HepG2 (cell line): ENCODE data around the gene NRP1. TPM values are rescaled to one million over a fixed set of nuclear protein-coding genes. Genes with fewer than 3 reads are reported as not detected.

Experiments
- ATAC-seq: fragments of 200-7000 bp; cut with Tn5 transposase; 3 replicates; pipeline ENCODE4 v1.9.1; 2020; ENCODE audit warnings: mild to moderate bottlenecking, moderate library complexity
- BruUV-seq: library from RNA; stranded (reverse); fragments of 400-500 nt; replicated peaks from 2 replicates; lab custom pipeline; 2021; lab: Mats Ljungman, UMichigan
- CTCF ChIA-PET: fragments of 300-600 bp; formaldehyde crosslinking; extraction: SDS; loops from one replicate; lab custom pipeline; 2021; ENCODE audit warnings: low total read pairs, inconsistent platforms, low intra/inter-chr PET ratio; lab: Yijun Ruan, JAX
- POLR2A ChIA-PET: fragments of 350-600 bp; sonication (Branson Sonifier 250); formaldehyde crosslinking; loops from one replicate; lab custom pipeline; 2020; ENCODE audit warnings: antibody characterized with exemption, inconsistent platforms; lab: Yijun Ruan, JAX
- DNase-seq: peaks from one replicate; pipeline ENCODE4 v3.0.0-alpha.2; 2015; ENCODE audit warnings: low spot score
- FAIRE-seq: peaks from 3 replicates; lab custom pipeline; 2011; peaks lifted over from hg19 to GRCh38; lab: Jason Lieb, UNC
- H2AFZ ChIP-seq: one replicate; pipeline ENCODE4 v1.6.1; 2011; ENCODE audit warnings: low read length, inconsistent platforms
- H3K27ac ChIP-seq: fragments of 300-600 bp; 3 replicates; pipeline ENCODE4 v1.8.0; 2011; ENCODE audit warnings: mixed run types, mild to moderate bottlenecking, mixed read lengths, low read length, inconsistent platforms; ENCODE audit not compliant: insufficient read depth; ENCODE audit errors: extremely low read length
- H3K27me3 ChIP-seq, 2 experiments: fragments of 200-600 bp in 1 of 2; 2 replicates in 1 of 2; 3 replicates in 1 of 2; pipeline versions ENCODE4 v1.6.0 to v1.8.0; 2011; ENCODE audit warnings: low read length in 2 of 2, mild to moderate bottlenecking in 2 of 2, moderate library complexity in 2 of 2, inconsistent platforms in 1 of 2; ENCODE audit not compliant: insufficient read depth in 2 of 2, control insufficient read depth in 1 of 2
- H3K36me3 ChIP-seq, 2 experiments: fragments of 200-600 bp in 1 of 2; replicated peaks in 1 of 2; 2 replicates in 1 of 2; 3 replicates in 1 of 2; pipeline versions ENCODE4 v1.5.1 to v1.8.0; 2011; ENCODE audit warnings: low read length in 2 of 2, inconsistent platforms in 1 of 2; ENCODE audit not compliant: insufficient read depth in 2 of 2, control insufficient read depth in 1 of 2
- H3K4me1 ChIP-seq: 2 replicates; pipeline ENCODE4 v1.5.1; 2012; ENCODE audit warnings: low read length, inconsistent platforms; ENCODE audit not compliant: insufficient read depth
- H3K4me2 ChIP-seq: 2 replicates; pipeline ENCODE4 v1.6.0; 2011; ENCODE audit warnings: low read depth, low read length, inconsistent platforms
- H3K4me3 ChIP-seq, 3 experiments: fragments of 200-600 bp in 1 of 3; sonication (generic), shearing (Covaris generic) in 1 of 3; replicated peaks in 1 of 3; 2 replicates each; pipeline ENCODE4 v1.5.1; 2011 to 2016; ENCODE audit warnings: low read length in 3 of 3, inconsistent platforms in 2 of 3, low read depth in 2 of 3, mild to moderate bottlenecking in 2 of 3, control low read depth in 1 of 3, mixed read lengths in 1 of 3; ENCODE audit not compliant: insufficient read depth in 1 of 3
- H3K79me2 ChIP-seq: one replicate; pipeline ENCODE4 v1.6.1; 2011; ENCODE audit warnings: low read length, inconsistent platforms; ENCODE audit not compliant: insufficient read depth
- H3K9ac ChIP-seq: 2 replicates; pipeline ENCODE4 v1.6.0; 2011; ENCODE audit warnings: mild to moderate bottlenecking, low read depth, low read length, inconsistent platforms; ENCODE audit not compliant: insufficient read depth
- H3K9me3 ChIP-seq: 2 replicates; pipeline ENCODE4 v1.5.1; 2012; ENCODE audit warnings: mild to moderate bottlenecking, low read length
- H4K20me1 ChIP-seq: 2 replicates; pipeline ENCODE4 v1.6.0; 2011; ENCODE audit warnings: inconsistent platforms, mild to moderate bottlenecking, low read length, moderate library complexity; ENCODE audit not compliant: insufficient read depth
- AHDC1 ChIP-seq: sonication (generic); formaldehyde crosslinking; IDR thresholded peaks from 2 replicates; pipeline ENCODE4 v1.5.1; 2020; ENCODE audit warnings: mild to moderate bottlenecking, missing genetic modification reagents, borderline replicate concordance
- CBFB ChIP-seq: sonication (generic); formaldehyde crosslinking; IDR thresholded peaks from 2 replicates; pipeline ENCODE4 v1.4.0; 2020; ENCODE audit warnings: missing genetic modification reagents
- NKX3-1 ChIP-seq: sonication (generic); formaldehyde crosslinking; IDR thresholded peaks from 2 replicates; pipeline ENCODE4 v1.5.0; 2020; ENCODE audit warnings: missing genetic modification reagents
- SP5 ChIP-seq: IDR thresholded peaks from 2 replicates; pipeline ENCODE4 v1.6.1; 2016; ENCODE audit warnings: low read depth, borderline replicate concordance
- TP53 ChIP-seq: sonication (generic); formaldehyde crosslinking; conservative IDR thresholded peaks from 2 replicates; pipeline ENCODE4 v1.4.0; 2020; ENCODE audit warnings: missing genetic modification reagents
- TRAFD1 ChIP-seq: sonication (generic); formaldehyde crosslinking; IDR thresholded peaks from 2 replicates; pipeline ENCODE4 v1.5.1; 2020; ENCODE audit warnings: missing genetic modification reagents, mild to moderate bottlenecking, borderline replicate concordance
- ZIK1 ChIP-seq: sonication (generic); formaldehyde crosslinking; IDR thresholded peaks from 2 replicates; pipeline ENCODE4 v1.5.0; 2020; ENCODE audit warnings: mild to moderate bottlenecking, low read depth, missing genetic modification reagents, borderline replicate concordance
- ZKSCAN5 ChIP-seq: sonication (generic); formaldehyde crosslinking; IDR thresholded peaks from 2 replicates; pipeline ENCODE4 v1.5.1; 2020; ENCODE audit warnings: mild to moderate bottlenecking, missing genetic modification reagents
- ZNF282 ChIP-seq: fragments of 450-650 bp; IDR thresholded peaks from 2 replicates; pipeline ENCODE4 v1.6.1; 2018; ENCODE audit not compliant: partially characterized antibody
- ZNF451 ChIP-seq: sonication (generic); formaldehyde crosslinking; IDR thresholded peaks from 2 replicates; pipeline ENCODE4 v1.5.0; 2020; ENCODE audit warnings: mild to moderate bottlenecking, missing genetic modification reagents
- ZNF839 ChIP-seq: sonication (generic); formaldehyde crosslinking; IDR thresholded peaks from 2 replicates; pipeline ENCODE4 v1.4.0; 2020; ENCODE audit warnings: missing genetic modification reagents, mild to moderate bottlenecking, borderline replicate concordance
- WGBS: methylation state at CpG from one replicate; pipeline ENCODE4 v1.1.6; 2017; ENCODE audit warnings: low lambda C conversion rate; 5-methylcytosine and 5-hydroxymethylcytosine counted together
- in situ Hi-C: cut with HindIII; loops from 2 replicates; pipeline ENCODE4 v1.10.0; 2017; ENCODE audit warnings: low pct_unique_long_range_greater_than_20kb; ENCODE audit not compliant: extremely low pct_ligation_motif_present
- intact Hi-C: fragments of 100-400 bp; cut with micrococcal nuclease; formaldehyde crosslinking; loops from one replicate; pipeline ENCODE4 v1.10.0; 2022; ENCODE audit not compliant: unreplicated experiment
- polyA plus RNA-seq, 8 experiments: library from polyadenylated mRNA; depleted of rRNA in 3 of 8; stranded (reverse) in 7 of 8; unstranded in 1 of 8; fragments of >200 nt; fragmentation: Illumina TruSeq in 4 of 8; extraction: Trizol in 4 of 8; gene quantifications; 2 replicates each; pipeline versions ENCODE4 v1.2.1 to v1.2.3, GENCODE V29; 2011 to 2016; ENCODE audit warnings: low read depth in 4 of 8, missing spikeins in 1 of 8, mixed read lengths in 1 of 8; ENCODE audit not compliant: insufficient read depth in 1 of 8
- total RNA-seq, 5 experiments: library from RNA; depleted of rRNA; stranded (reverse); fragments of >200 nt; fragmentation: Illumina TruSeq; extraction: Trizol; gene quantifications; 2 replicates each; pipeline ENCODE4 v1.2.3, GENCODE V29; 2016; ENCODE audit warnings: low read depth in 1 of 5
- TF ChIP-seq, protein P1 (sequence below): sonication (generic); formaldehyde crosslinking; IDR thresholded peaks from 2 replicates; pipeline ENCODE4 v1.8.0; 2022; ENCODE audit warnings: missing genetic modification reagents, low read depth, mild to moderate bottlenecking, borderline replicate concordance

NRP1 gene
- total and polyA plus RNA-seq, 2 of the 13 experiments (the other 11 are each of a cell fraction or from before 2014, with no cell fraction given): 5.3 to 5.8 TPM

- H4K20me1 ChIP-seq: no peaks in the 10 kb centered on the region
- no peak overlapping the region for H3K9ac ChIP-seq
- ChIA-PET CTCF (no interaction called here), POLR2A (no interaction called here)
- no peak overlapping the region for H2AFZ ChIP-seq
- H3K27me3 ChIP-seq: no peaks in the 10 kb centered on the region
- WGBS: 80% methylated on average over 1 of the region's 1 CpG
- H3K36me3 ChIP-seq: no peaks in the 10 kb centered on the region
- H3K79me2 ChIP-seq: no peaks in the 10 kb centered on the region
- H3K4me3 ChIP-seq: no peak overlapping the region
- TF ChIP-seq ZNF451 (CRISPR knock-in tag) (no peak), ZKSCAN5 (CRISPR knock-in tag) (no peak), TP53 (no peak), ZIK1 (CRISPR knock-in tag) (no peak), TRAFD1 (CRISPR knock-in tag) (no peak)
- ATAC-seq: no peak
- H3K9me3 ChIP-seq: no peaks in the 10 kb centered on the region
- H3K4me2 ChIP-seq: no peak overlapping the region
- in situ Hi-C loops (no loop called here), intact Hi-C loops (no loop called here)
- no TSS peak for BruUV-seq
- DNase-seq: no peak
- H3K27ac ChIP-seq: no peak overlapping the region
- peaks cover 25% of the 10 kb centered on the region for H3K4me1 ChIP-seq
- no peak for FAIRE-seq
These were observed 63.5 kb downstream of the NRP1 start for GRCh38 chr10:33270971-33271370.

GRCh38 chr10:33267708-33268107, 66.8 kb downstream of the NRP1 start:
- 90% methylated on average over 5 of the region's 5 CpGs for WGBS
- Histone ChIP-seq H3K27ac (no peak overlapping the region), H3K4me1 (peaks cover 34% of the 10 kb centered on the region), H3K4me2 (no peak overlapping the region), H3K79me2 (no peaks in the 10 kb centered on the region), H3K9ac (no peak overlapping the region), H3K4me3 (no peak overlapping the region), H2AFZ (no peak overlapping the region), H3K9me3 (no peaks in the 10 kb centered on the region), H4K20me1 (no peaks in the 10 kb centered on the region), H3K27me3 (no peaks in the 10 kb centered on the region), H3K36me3 (no peaks in the 10 kb centered on the region)
- ATAC-seq (no peak), DNase-seq (no peak), FAIRE-seq (no peak)
- ChIA-PET CTCF (no interaction called here), POLR2A (no interaction called here)
- in situ Hi-C loops (no loop called here), intact Hi-C loops (no loop called here)
- no TSS peak for BruUV-seq
- TF ChIP-seq SP5 (CRISPR knock-in tag) (no peak), NKX3-1 (CRISPR knock-in tag) (no peak), AHDC1 (CRISPR knock-in tag) (no peak), ZNF839 (CRISPR knock-in tag) (no peak), CBFB (CRISPR knock-in tag) (no peak), ZNF282 (no peak)
- TF ChIP-seq, protein P1, sequence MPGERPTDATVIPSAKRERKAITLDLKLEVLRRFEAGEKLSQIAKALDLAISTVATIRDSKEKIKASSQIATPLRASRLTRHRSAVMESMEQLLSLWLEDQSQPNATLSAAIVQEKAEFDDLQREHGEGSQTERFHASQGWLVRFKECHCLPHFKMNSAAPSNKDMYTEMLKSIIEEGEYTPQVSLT (CRISPR knock-in tag): no peak
